Heart left ventricle (tissue), 16 donors: ENCODE results near the gene TEX29. TPM values are rescaled to one million over a fixed set of nuclear protein-coding genes. Genes with fewer than 3 reads are reported as not detected.

Source experiments
- ATAC-seq, 4 donors: fragments of 200-7000 bp; cut with Tn5 transposase; one replicate each; pipeline ENCODE4 v1.9.1; 2020 to 2022; ENCODE audit warnings: moderate library complexity in 4 of 4, mild to moderate bottlenecking in 3 of 4, moderate number of reproducible peaks in 1 of 4
- DNase-seq, 5 donors: peaks; one replicate each; pipeline ENCODE4 v3.0.0-alpha.2; 2020
- H3K27ac ChIP-seq, 12 donors: fragments of 200-600 bp; sonication (generic) in 4 of 12; one replicate each; pipeline versions ENCODE4 v1.5.0 to v1.8.0; 2016 to 2022; ENCODE audit warnings: mild to moderate bottlenecking in 2 of 12
- H3K27me3 ChIP-seq, 9 donors: fragments of 200-600 bp; sonication (generic) in 2 of 9; one replicate each; pipeline versions ENCODE4 v1.5.1 to v1.8.0; 2016 to 2022; ENCODE audit warnings: mild to moderate bottlenecking in 3 of 9
- H3K36me3 ChIP-seq, 9 donors: fragments of 200-600 bp; sonication (generic) in 2 of 9; one replicate each; pipeline versions ENCODE4 v1.5.0 to v1.8.0; 2018 to 2022; ENCODE audit warnings: mild to moderate bottlenecking in 2 of 9
- H3K4me1 ChIP-seq, 12 donors: fragments of 200-600 bp; sonication (generic) in 4 of 12; one replicate each; pipeline versions ENCODE4 v1.5.0 to v1.8.0; 2016 to 2022; ENCODE audit warnings: mild to moderate bottlenecking in 3 of 12
- H3K4me3 ChIP-seq, 12 donors: fragments of 200-600 bp; sonication (generic) in 4 of 12; one replicate each; pipeline versions ENCODE4 v1.5.0 to v1.8.0; 2017 to 2022; ENCODE audit warnings: mild to moderate bottlenecking in 9 of 12, moderate library complexity in 4 of 12
- H3K9me3 ChIP-seq, 12 donors: fragments of 200-600 bp; sonication (generic) in 4 of 12; one replicate each; pipeline versions ENCODE4 v1.5.0 to v1.8.0; 2016 to 2022; ENCODE audit warnings: mild to moderate bottlenecking in 1 of 12
- CTCF ChIP-seq, 12 donors: fragments of 200-600 bp; sonication (generic) in 4 of 12; IDR thresholded peaks; one replicate each; pipeline versions ENCODE4 v1.5.0 to v1.8.0; 2018 to 2022; ENCODE audit warnings: antibody characterized with exemption in 12 of 12, mild to moderate bottlenecking in 5 of 12
- POLR2A ChIP-seq, 2 donors: fragments of 450-650 bp; IDR thresholded peaks; one replicate each; pipeline ENCODE4 v1.6.1; 2017; ENCODE audit warnings: antibody characterized with exemption in 2 of 2, mild to moderate bottlenecking in 2 of 2, moderate library complexity in 2 of 2
- WGBS, 4 donors: extraction: QIAGEN DNeasy Blood & Tissue Kit in 2 of 4; methylation state at CpG; one replicate each; pipeline versions ENCODE4 v1.1.5 to v1.1.7; 2013 to 2018; 5-methylcytosine and 5-hydroxymethylcytosine counted together
- intact Hi-C, 10 donors: fragments of 100-400 bp; cut with DNase I; formaldehyde crosslinking; loops; one replicate each; pipeline versions ENCODE4 v1.11.1 to v1.14.2; 2022
- polyA plus RNA-seq, 2 donors: library from polyadenylated mRNA; stranded (reverse); fragments of 200-250 nt; gene quantifications; one replicate each; pipeline ENCODE4 v1.2.3, GENCODE V29; 2013
- total RNA-seq, 9 donors: library from RNA; depleted of rRNA in 2 of 9; stranded (reverse); fragments of >200 nt in 2 of 9; fragmentation: NEBNext Ultra II Directional in 3 of 9; extraction: Animal tissue kit (Norgen Biotek cat#: 25700) in 3 of 9; gene quantifications; one replicate each; pipeline versions ENCODE4 v1.1.0 to v1.2.4, GENCODE V29; 2016 to 2023
- donor health status: ischemic (EF 13 %, LVEDD 7.1; RV severe dilation, severe dysfunction).
- donor health status: healthy with polysubstance abuse.
- donor health status: DM: no; HTN: yes; CAD: no.
- donor health status: DM: no; HTN: no; CAD: no.
- donor health status: ischemic (EF 25% LVEDD 6.9; RV normal size, moderate dysfunction).
- donor health status: ischemic (EF 25% LVEDD 5.7; RV mildly dilated, moderate dysfunction).
- donor health status: healthy.
- donor health status: DM: yes; HTN: yes; CAD: no.
- donor health status: ischemic (EF 35%, LVEDD 5.7; RV mildly dilated, moderate dysfunction).
- donor health status: nonischemic (EF 11% LVEDD 7.7; RV severe dilation, severe dysfunction).
- donor health status: DM: yes; HTN: yes; CAD: no.
- donor health status: PGD.
- donor health status: ischemic (EF 29% LVEDD 5.4; RV normal size, mild dysfunction).
- donor health status: nonischemic (EF 23%, LVEDD 6.1; RV moderate dilation, normal function).

The TEX29 gene
- total and polyA plus RNA-seq, 11 donors, result 0.15 to 0.57 (median 0.35) TPM; not detected in 6

- Histone ChIP-seq H3K4me3 (no peak overlapping the region), H3K27me3 (no peaks in the 10 kb centered on the region), H3K27ac (peak overlapping the region; percentile 1 to 83 (median 71)), H3K9me3 (no peaks in the 10 kb centered on the region), H3K4me1 (peaks cover 11 to 57% (median 38%) of the 10 kb centered on the region in 12 donors), H3K36me3 (peaks cover 0 to 91% (median 78%) of the 10 kb centered on the region in 9 donors)
- DNase-seq, result no peak
- intact Hi-C loops, result loop anchor here in 1 of 10 donors (10.0 kb wide), 1 partner anchor 124 kb away; no protein-coding TSS in a partner anchor
- 68 to 76% (median 72%) methylated on average over 17 of the region's 17 CpGs for WGBS, 4 donors
- peak; percentile 67 to 79 (median 77) for ATAC-seq
- TF ChIP-seq CTCF (IDR thresholded peaks at IDR 0.05) (no peak), POLR2A (IDR thresholded peaks at IDR 0.05) (no peak)
These were observed 41.4 kb upstream of the TEX29 start for GRCh38 chr13:111278743-111279652.

GRCh38 chr13:111280226-111280625, 40.2 kb upstream of the TEX29 start:
- DNase-seq (no peak), ATAC-seq (no peak)
- Histone ChIP-seq H3K4me1 (peaks cover 11 to 57% (median 40%) of the 10 kb centered on the region in 12 donors), H3K9me3 (no peaks in the 10 kb centered on the region), H3K36me3 (peaks cover 0 to 91% (median 82%) of the 10 kb centered on the region in 9 donors), H3K27me3 (no peaks in the 10 kb centered on the region), H3K27ac (peak overlapping the region in 4 of 12 donors; percentile 4 to 83 (median 81)), H3K4me3 (no peak overlapping the region)
- intact Hi-C loops, result loop anchor here in 2 of 10 donors (5.0 to 10.0 kb wide), 3 partner anchors 33 to 215 kb away; no protein-coding TSS in a partner anchor
- 74 to 81% (median 79%) methylated on average over 12 of the region's 12 CpGs for WGBS, 4 donors
- no peak for TF ChIP-seq POLR2A (IDR thresholded peaks at IDR 0.05)
- TF ChIP-seq CTCF (IDR thresholded peaks at IDR 0.05), result no peak

GRCh38 chr13:111280681-111281585, 39.5 kb upstream of the TEX29 start:
- intact Hi-C loops, result loop anchor here in 2 of 10 donors (5.0 to 10.0 kb wide), 3 partner anchors 34 to 216 kb away; no protein-coding TSS in a partner anchor
- peak overlapping the region; percentile 43 to 83 (median 72) for H3K27ac ChIP-seq
- DNase-seq, result no peak
- TF ChIP-seq POLR2A (IDR thresholded peaks at IDR 0.05), result no peak
- TF ChIP-seq CTCF (IDR thresholded peaks at IDR 0.05), result no peak
- no peaks in the 10 kb centered on the region for H3K27me3 ChIP-seq
- peaks cover 0 to 91% (median 82%) of the 10 kb centered on the region in 9 donors for H3K36me3 ChIP-seq
- no peak for ATAC-seq
- WGBS, 4 donors, result 71 to 77% (median 74%) methylated on average over 12 of the region's 12 CpGs
- no peaks in the 10 kb centered on the region for H3K9me3 ChIP-seq
- H3K4me3 ChIP-seq, result no peak overlapping the region
- H3K4me1 ChIP-seq, result peaks cover 11 to 57% (median 40%) of the 10 kb centered on the region in 12 donors
